HepG2 (cell line): ENCODE measurements around the gene HDAC10. TPM values are rescaled to one million over a fixed set of nuclear protein-coding genes. Genes with fewer than 3 reads are reported as not detected.
A peak's percentile ranks its signal among the peaks of the same experiment; 100 is the strongest.

ENCODE experiments used
- ARNT ChIP-seq: fragments of 450-650 bp; IDR thresholded peaks from 2 replicates; pipeline ENCODE4 v1.6.1; 2017
- ATF2 ChIP-seq: sonication (generic); formaldehyde crosslinking; IDR thresholded peaks from 2 replicates; pipeline ENCODE4 v1.4.0; 2020; ENCODE audit warnings: missing genetic modification reagents
- ATF5 ChIP-seq: sonication (generic); formaldehyde crosslinking; IDR thresholded peaks from 2 replicates; pipeline ENCODE4 v1.4.0; 2020; ENCODE audit warnings: mild to moderate bottlenecking, low read depth, missing genetic modification reagents
- CREBL2 ChIP-seq: sonication (generic); formaldehyde crosslinking; IDR thresholded peaks from 2 replicates; pipeline ENCODE4 v1.8.1; 2023; ENCODE audit warnings: missing genetic modification reagents, mild to moderate bottlenecking, borderline replicate concordance
- EED ChIP-seq: sonication (generic); formaldehyde crosslinking; IDR thresholded peaks from 2 replicates; pipeline ENCODE4 v1.5.0; 2020; ENCODE audit warnings: mild to moderate bottlenecking, missing genetic modification reagents
- ELK4 ChIP-seq: sonication (generic); formaldehyde crosslinking; IDR thresholded peaks from 2 replicates; pipeline ENCODE4 v1.9.0; 2021; ENCODE audit warnings: missing genetic modification reagents, borderline replicate concordance
- FOXK1 ChIP-seq: sonication (generic); formaldehyde crosslinking; IDR thresholded peaks from 2 replicates; pipeline ENCODE4 v1.4.0; 2020; ENCODE audit warnings: low read depth, missing genetic modification reagents, borderline replicate concordance
- JDP2 ChIP-seq: sonication (generic); formaldehyde crosslinking; IDR thresholded peaks from 2 replicates; pipeline ENCODE4 v1.8.1; 2022; ENCODE audit warnings: missing genetic modification reagents, borderline replicate concordance
- MXD4 ChIP-seq: IDR thresholded peaks from 2 replicates; pipeline ENCODE4 v1.6.1; 2016; ENCODE audit warnings: mild to moderate bottlenecking, missing biosample characterization, missing genetic modification reagents
- MYC ChIP-seq: sonication (generic); formaldehyde crosslinking; IDR thresholded peaks from 2 replicates; pipeline ENCODE4 v1.9.0; 2021; ENCODE audit warnings: missing genetic modification reagents, borderline replicate concordance
- NCOA1 ChIP-seq: sonication (generic); formaldehyde crosslinking; IDR thresholded peaks from 2 replicates; pipeline ENCODE4 v1.9.0; 2021; ENCODE audit warnings: missing genetic modification reagents
- NFIC ChIP-seq: IDR thresholded peaks from 2 replicates; pipeline ENCODE4 v1.6.1; 2012; ENCODE audit warnings: mild to moderate bottlenecking, low read length, inconsistent platforms
- PATZ1 ChIP-seq: sonication (generic); formaldehyde crosslinking; IDR thresholded peaks from 2 replicates; pipeline ENCODE4 v1.4.0; 2020; ENCODE audit warnings: missing genetic modification reagents
- RARA ChIP-seq: IDR thresholded peaks from 2 replicates; pipeline ENCODE4 v1.6.1; 2016; ENCODE audit warnings: missing genetic modification reagents, missing compliant biosample characterization
- RFXAP ChIP-seq: sonication (generic); formaldehyde crosslinking; IDR thresholded peaks from 2 replicates; pipeline ENCODE4 v1.4.0; 2020; ENCODE audit warnings: missing genetic modification reagents, borderline replicate concordance
- SP140L ChIP-seq: sonication (generic); formaldehyde crosslinking; IDR thresholded peaks from 2 replicates; pipeline ENCODE4 v1.4.0; 2020; ENCODE audit warnings: missing genetic modification reagents, borderline replicate concordance
- SYNCRIP ChIP-seq: fragments of 200-400 bp; formaldehyde crosslinking; IDR thresholded peaks from 2 replicates; pipeline ENCODE4 v1.6.1; 2018; ENCODE audit warnings: mild to moderate bottlenecking, low read depth, low read length; ENCODE audit not compliant: insufficient read depth
- TFDP1 ChIP-seq: IDR thresholded peaks from 2 replicates; pipeline ENCODE4 v1.6.1; 2016; ENCODE audit warnings: missing compliant biosample characterization, missing genetic modification reagents, borderline replicate concordance
- ZBTB7B ChIP-seq: sonication (generic); formaldehyde crosslinking; IDR thresholded peaks from 2 replicates; pipeline ENCODE4 v1.4.0; 2020; ENCODE audit warnings: missing genetic modification reagents
- ZNF225 ChIP-seq: sonication (generic); formaldehyde crosslinking; IDR thresholded peaks from 2 replicates; pipeline ENCODE4 v1.4.0; 2020; ENCODE audit warnings: mild to moderate bottlenecking, missing genetic modification reagents
- polyA plus RNA-seq, 8 experiments: library from polyadenylated mRNA; depleted of rRNA in 3 of 8; stranded (reverse) in 7 of 8; unstranded in 1 of 8; fragments of >200 nt; fragmentation: Illumina TruSeq in 4 of 8; extraction: Trizol in 4 of 8; gene quantifications; 2 replicates each; pipeline versions ENCODE4 v1.2.1 to v1.2.3, GENCODE V29; 2011 to 2016; ENCODE audit warnings: low read depth in 4 of 8, missing spikeins in 1 of 8, mixed read lengths in 1 of 8; ENCODE audit not compliant: insufficient read depth in 1 of 8
- total RNA-seq, 5 experiments: library from RNA; depleted of rRNA; stranded (reverse); fragments of >200 nt; fragmentation: Illumina TruSeq; extraction: Trizol; gene quantifications; 2 replicates each; pipeline ENCODE4 v1.2.3, GENCODE V29; 2016; ENCODE audit warnings: low read depth in 1 of 5

Gene HDAC10
- total and polyA plus RNA-seq, 2 of the 13 experiments (the other 11 are each of a cell fraction or from before 2014, with no cell fraction given): 13.9 to 14.9 TPM

- peak; percentile 55; the same call in 1 of the 2 replicates for TF ChIP-seq ATF2 (CRISPR knock-in tag)
- 0 out of 2 replicates have a peak, but pooled peaks have one; percentile 13 for TF ChIP-seq EED
- no peak for TF ChIP-seq ELK4
- peak; percentile 65; the same call in 1 of the 2 replicates for TF ChIP-seq FOXK1 (CRISPR knock-in tag)
- TF ChIP-seq TFDP1 (CRISPR knock-in tag): peak; percentile 81; the same call in 1 of the 2 replicates
- TF ChIP-seq SP140L (CRISPR knock-in tag): no peak
- no peak for TF ChIP-seq CREBL2
- TF ChIP-seq RARA (CRISPR knock-in tag): peak; percentile 84
- no peak for TF ChIP-seq JDP2
- peak; percentile 83 for TF ChIP-seq RFXAP (CRISPR knock-in tag)
- TF ChIP-seq ZNF225 (CRISPR knock-in tag): no peak
- peak; percentile 93 for TF ChIP-seq PATZ1 (CRISPR knock-in tag)
- peak; percentile 82 for TF ChIP-seq MYC (CRISPR knock-in tag)
- TF ChIP-seq ATF5 (CRISPR knock-in tag): 0 out of 2 replicates have a peak, but pooled peaks have one; percentile 19
- TF ChIP-seq NCOA1: peak; percentile 89; the same call in 1 of the 2 replicates
- no peak for TF ChIP-seq SYNCRIP
- 0 out of 2 replicates have a peak, but pooled peaks have one; percentile 41 for TF ChIP-seq MXD4 (CRISPR knock-in tag)
- TF ChIP-seq ZBTB7B (CRISPR knock-in tag): peak; percentile 97
- no peak for TF ChIP-seq ARNT
- no peak for TF ChIP-seq NFIC
Observed at GRCh38 chr22:50293441-50294318, 42.6 kb upstream of the HDAC10 start (continued).
